Endothelial cell of umbilical vein (primary cell): ENCODE results near the gene ZNF22. TPM values are rescaled to one million over a fixed set of nuclear protein-coding genes. Genes with fewer than 3 reads are reported as not detected.

Source experiments
- BruUV-seq: library from RNA; stranded (reverse); fragments of 400-500 nt; replicated peaks from 2 replicates; lab custom pipeline; 2021; lab: Mats Ljungman, UMichigan
- CTCF ChIA-PET: fragments of 300-600, 350-600 bp; sonication (Branson Sonifier 250); formaldehyde crosslinking; loops from one replicate; lab custom pipeline; 2021; ENCODE audit warnings: antibody characterized with exemption, inconsistent platforms; lab: Charles Lee
- POLR2A ChIA-PET: fragments of 300-600, 350-600 bp; sonication (Branson Sonifier 250); formaldehyde crosslinking; loops from one replicate; lab custom pipeline; 2021; ENCODE audit warnings: antibody characterized with exemption, inconsistent platforms; lab: Charles Lee
- DNase-seq: peaks from one replicate; pipeline ENCODE4 v3.0.0-alpha.2; 2011; ENCODE audit warnings: low read depth, low spot score
- FAIRE-seq: peaks from 2 replicates; lab custom pipeline; 2011; peaks lifted over from hg19 to GRCh38; lab: Jason Lieb, UNC
- H2AFZ ChIP-seq: 2 replicates; pipeline ENCODE4 v1.6.0; 2012; ENCODE audit warnings: low read depth, low read length, control low read depth, inconsistent platforms
- H3K27ac ChIP-seq: 2 replicates; pipeline ENCODE4 v1.5.1; 2011; ENCODE audit warnings: low read depth, mild to moderate bottlenecking, control low read depth, low read length, moderate library complexity; ENCODE audit not compliant: insufficient read depth
- H3K27me3 ChIP-seq, 2 experiments: 2 replicates each; pipeline versions ENCODE4 v1.6.0 to v1.6.1; 2011; ENCODE audit warnings: low read length in 2 of 2, mixed read lengths in 1 of 2; ENCODE audit not compliant: control insufficient read depth in 2 of 2, insufficient read depth in 2 of 2
- H3K36me3 ChIP-seq, 2 experiments: 2 replicates in 1 of 2; 3 replicates in 1 of 2; pipeline ENCODE4 v1.5.1; 2011; ENCODE audit warnings: low read length in 2 of 2, mild to moderate bottlenecking in 1 of 2, moderate library complexity in 1 of 2; ENCODE audit not compliant: control insufficient read depth in 2 of 2, insufficient read depth in 2 of 2; ENCODE audit errors: extremely low read depth in 1 of 2
- H3K4me1 ChIP-seq: 3 replicates; pipeline ENCODE4 v1.5.1; 2011; ENCODE audit warnings: mild to moderate bottlenecking, low read length; ENCODE audit not compliant: control insufficient read depth, insufficient read depth; ENCODE audit errors: extremely low read depth
- H3K4me2 ChIP-seq: 2 replicates; pipeline ENCODE4 v1.6.1; 2011; ENCODE audit warnings: low read length, control low read depth, mixed read lengths; ENCODE audit not compliant: insufficient read depth
- H3K4me3 ChIP-seq, 3 experiments: fragments of 200-600 bp in 1 of 3; sonication (generic), shearing (Covaris generic) in 1 of 3; replicated peaks in 1 of 3; 2 replicates each; pipeline ENCODE4 v1.5.1; 2011 to 2016; ENCODE audit warnings: control low read depth in 3 of 3, low read length in 3 of 3, mild to moderate bottlenecking in 2 of 3, inconsistent platforms in 1 of 3, low read depth in 1 of 3, moderate library complexity in 1 of 3; ENCODE audit not compliant: insufficient read depth in 1 of 3
- H3K79me2 ChIP-seq: 2 replicates; pipeline ENCODE4 v1.6.0; 2012; ENCODE audit warnings: low read length, inconsistent platforms; ENCODE audit not compliant: control insufficient read depth, insufficient read depth
- H3K9ac ChIP-seq: replicated peaks from 2 replicates; pipeline ENCODE3; 2011; ENCODE audit warnings: low read length, control low read depth; ENCODE audit not compliant: insufficient read depth; ENCODE audit errors: extremely low read depth
- H3K9me1 ChIP-seq: replicated peaks from 3 replicates; pipeline ENCODE4 v1.6.0; 2011; ENCODE audit warnings: mild to moderate bottlenecking, low read length; ENCODE audit not compliant: control insufficient read depth, insufficient read depth; ENCODE audit errors: extremely low read depth
- H3K9me3 ChIP-seq: replicated peaks from 2 replicates; pipeline ENCODE4 v1.5.1; 2012; ENCODE audit warnings: low read length, inconsistent platforms; ENCODE audit not compliant: control insufficient read depth, insufficient read depth
- H4K20me1 ChIP-seq: replicated peaks from 2 replicates; pipeline ENCODE3; 2011; ENCODE audit warnings: mild to moderate bottlenecking, low read length; ENCODE audit not compliant: control insufficient read depth, insufficient read depth; ENCODE audit errors: extremely low read depth
- EZH2 ChIP-seq: IDR thresholded peaks from 2 replicates; pipeline ENCODE4 v1.6.1; 2012; ENCODE audit warnings: borderline replicate concordance, low read depth, mild to moderate bottlenecking, moderate library complexity, low read length, inconsistent platforms; ENCODE audit not compliant: severe bottlenecking
- FOS ChIP-seq: IDR thresholded peaks from 2 replicates; pipeline ENCODE4 v1.6.1; 2011; ENCODE audit warnings: mild to moderate bottlenecking, low read length, moderate library complexity, borderline replicate concordance; ENCODE audit not compliant: insufficient read depth
- GATA2 ChIP-seq: IDR thresholded peaks from 2 replicates; pipeline ENCODE4 v1.7.0; 2011; ENCODE audit warnings: low read depth, mild to moderate bottlenecking, moderate library complexity, mixed read lengths, low read length; ENCODE audit not compliant: insufficient read length, insufficient read depth
- JUN ChIP-seq: IDR thresholded peaks from 2 replicates; pipeline ENCODE4 v1.6.1; 2011; ENCODE audit warnings: borderline replicate concordance, low read depth; ENCODE audit not compliant: insufficient read length, insufficient read depth
- MYC ChIP-seq: IDR thresholded peaks from one replicate; pipeline ENCODE4 v1.6.1; 2011; ENCODE audit warnings: mild to moderate bottlenecking, low read depth, low read length
- POLR2A ChIP-seq: IDR thresholded peaks from 2 replicates; pipeline ENCODE4 v1.6.1; 2012; ENCODE audit warnings: low read depth, mild to moderate bottlenecking, control low read depth, low read length
- POLR2AphosphoS5 ChIP-seq: IDR thresholded peaks from 2 replicates; pipeline ENCODE4 v1.6.1; 2012; ENCODE audit warnings: low read depth, mild to moderate bottlenecking, control low read depth, low read length, moderate library complexity; ENCODE audit not compliant: insufficient read depth
- dilution Hi-C: fragments of 300-500 bp; cut with MboI; formaldehyde crosslinking; loops from one replicate; pipeline ENCODE4 v1.15.0; 2019; ENCODE audit warnings: low sequenced_read_pairs; ENCODE audit not compliant: extremely low pct_ligation_motif_present
- intact Hi-C: fragments of 100-400 bp; cut with micrococcal nuclease; formaldehyde crosslinking; loops from one replicate; pipeline ENCODE4 v1.10.0; 2022
- polyA plus RNA-seq, 4 experiments: library from polyadenylated mRNA; depleted of rRNA in 3 of 4; stranded (reverse) in 3 of 4; unstranded in 1 of 4; fragments of >200 nt; gene quantifications; 2 replicates each; pipeline versions ENCODE4 v1.2.1 to v1.2.3, GENCODE V29; 2011 to 2012; ENCODE audit warnings: missing spikeins in 1 of 4
- total RNA-seq: library from RNA; stranded (reverse); gene quantifications from 2 replicates; pipeline ENCODE4 v1.2.3, GENCODE V29; 2021
- TF ChIP-seq, protein P1 (sequence below), 2 donors: IDR thresholded peaks; 1 replicate in 1 of 2; 2 replicates in 1 of 2; pipeline ENCODE4 v1.5.1; 2011; ENCODE audit warnings: low read length in 2 of 2, mild to moderate bottlenecking in 2 of 2, moderate library complexity in 2 of 2, control low read depth in 1 of 2, inconsistent platforms in 1 of 2, low read depth in 1 of 2; ENCODE audit not compliant: insufficient read depth in 1 of 2; ENCODE audit errors: extremely low read depth in 1 of 2
- TF ChIP-seq, protein P2 (sequence below): IDR thresholded peaks from 2 replicates; pipeline ENCODE4 v1.6.1; 2011; ENCODE audit not compliant: insufficient read depth, insufficient read length

Gene ZNF22
- total and polyA plus RNA-seq, 2 donors (not counting 3 experiments of a cell fraction or from before 2014, with no cell fraction given) = 21.0 to 48.7 TPM

GRCh38 chr10:44956226-44956625, 44.5 kb upstream of the ZNF22 start:
- no peak for TF ChIP-seq POLR2AphosphoS5
- TF ChIP-seq, protein P1, sequence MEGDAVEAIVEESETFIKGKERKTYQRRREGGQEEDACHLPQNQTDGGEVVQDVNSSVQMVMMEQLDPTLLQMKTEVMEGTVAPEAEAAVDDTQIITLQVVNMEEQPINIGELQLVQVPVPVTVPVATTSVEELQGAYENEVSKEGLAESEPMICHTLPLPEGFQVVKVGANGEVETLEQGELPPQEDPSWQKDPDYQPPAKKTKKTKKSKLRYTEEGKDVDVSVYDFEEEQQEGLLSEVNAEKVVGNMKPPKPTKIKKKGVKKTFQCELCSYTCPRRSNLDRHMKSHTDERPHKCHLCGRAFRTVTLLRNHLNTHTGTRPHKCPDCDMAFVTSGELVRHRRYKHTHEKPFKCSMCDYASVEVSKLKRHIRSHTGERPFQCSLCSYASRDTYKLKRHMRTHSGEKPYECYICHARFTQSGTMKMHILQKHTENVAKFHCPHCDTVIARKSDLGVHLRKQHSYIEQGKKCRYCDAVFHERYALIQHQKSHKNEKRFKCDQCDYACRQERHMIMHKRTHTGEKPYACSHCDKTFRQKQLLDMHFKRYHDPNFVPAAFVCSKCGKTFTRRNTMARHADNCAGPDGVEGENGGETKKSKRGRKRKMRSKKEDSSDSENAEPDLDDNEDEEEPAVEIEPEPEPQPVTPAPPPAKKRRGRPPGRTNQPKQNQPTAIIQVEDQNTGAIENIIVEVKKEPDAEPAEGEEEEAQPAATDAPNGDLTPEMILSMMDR (IDR thresholded peaks at IDR 0.05; ENCODE audit: extremely low read depth in 1 of 2, insufficient read depth in 1 of 2, low read depth in 1 of 2, low read length in 2 of 2) = no peak
- TF ChIP-seq, protein P2, sequence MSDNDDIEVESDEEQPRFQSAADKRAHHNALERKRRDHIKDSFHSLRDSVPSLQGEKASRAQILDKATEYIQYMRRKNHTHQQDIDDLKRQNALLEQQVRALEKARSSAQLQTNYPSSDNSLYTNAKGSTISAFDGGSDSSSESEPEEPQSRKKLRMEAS = no peak
- TF ChIP-seq EZH2 = no peak
- TF ChIP-seq JUN = no peak
- no peak for TF ChIP-seq POLR2A
- no peak for TF ChIP-seq MYC
- no peak for TF ChIP-seq GATA2
- TF ChIP-seq FOS = no peak
- H3K27ac ChIP-seq = no peak overlapping the region
- H3K9me1 ChIP-seq = no peaks in the 10 kb centered on the region
- H3K4me1 ChIP-seq = peaks cover 11% of the 10 kb centered on the region
- dilution Hi-C loops = no loop called here
- H3K4me2 ChIP-seq = no peak overlapping the region
- no peak overlapping the region for H3K9ac ChIP-seq
- H3K36me3 ChIP-seq = no peaks in the 10 kb centered on the region
- ChIA-PET POLR2A (no interaction called here), CTCF (no interaction called here)
- no peak overlapping the region for H3K4me3 ChIP-seq
- intact Hi-C loops = no loop called here
- no peak overlapping the region for H2AFZ ChIP-seq
- H3K9me3 ChIP-seq = no peaks in the 10 kb centered on the region
- no peaks in the 10 kb centered on the region for H3K79me2 ChIP-seq
- BruUV-seq = no TSS peak
- FAIRE-seq (no peak), DNase-seq (no peak)
- no peaks in the 10 kb centered on the region for H4K20me1 ChIP-seq
- no peaks in the 10 kb centered on the region for H3K27me3 ChIP-seq
